HL-60 (cell line): ENCODE results near the gene MAP3K2.

Source experiments
- DNase-seq, 2 experiments: peaks; one replicate each; pipeline ENCODE4 v3.0.0-alpha.2; 2010 to 2020; ENCODE audit warnings: low read depth in 1 of 2, low spot score in 1 of 2
- H3K27ac ChIP-seq: fragments of 250-450 bp; sonication (Bioruptor Pico); replicated peaks from 2 replicates; pipeline ENCODE4 v1.5.1; 2020; ENCODE audit warnings: mild to moderate bottlenecking, moderate library complexity
- H3K27me3 ChIP-seq: fragments of 250-450 bp; sonication (Bioruptor Pico); 2 replicates; pipeline ENCODE4 v1.5.1; 2021; ENCODE audit warnings: mild to moderate bottlenecking, moderate library complexity; ENCODE audit not compliant: insufficient read depth, poor library complexity, severe bottlenecking
- H3K4me3 ChIP-seq: replicated peaks from 2 replicates; pipeline ENCODE4 v1.5.1; 2011; ENCODE audit warnings: mild to moderate bottlenecking, control low read depth, low read length; ENCODE audit not compliant: insufficient read depth
- CTCF ChIP-seq: IDR thresholded peaks from one replicate; pipeline ENCODE4 v1.5.1; 2011; ENCODE audit warnings: low read length, control low read depth, inconsistent platforms; ENCODE audit not compliant: insufficient read depth
- GABPA ChIP-seq: IDR thresholded peaks from 2 replicates; pipeline ENCODE4 v1.6.1; 2012; ENCODE audit warnings: low read depth
- POLR2AphosphoS5 ChIP-seq: IDR thresholded peaks from 2 replicates; pipeline ENCODE4 v1.6.1; 2012; ENCODE audit warnings: low read depth
- REST ChIP-seq: IDR thresholded peaks from 2 replicates; pipeline ENCODE4 v1.6.1; 2012; ENCODE audit warnings: low read depth; ENCODE audit not compliant: insufficient replicate concordance
- SPI1 ChIP-seq: IDR thresholded peaks from 2 replicates; pipeline ENCODE4 v1.6.1; 2012; ENCODE audit warnings: low read depth, mild to moderate bottlenecking, borderline replicate concordance

Gene MAP3K2

DNA sequence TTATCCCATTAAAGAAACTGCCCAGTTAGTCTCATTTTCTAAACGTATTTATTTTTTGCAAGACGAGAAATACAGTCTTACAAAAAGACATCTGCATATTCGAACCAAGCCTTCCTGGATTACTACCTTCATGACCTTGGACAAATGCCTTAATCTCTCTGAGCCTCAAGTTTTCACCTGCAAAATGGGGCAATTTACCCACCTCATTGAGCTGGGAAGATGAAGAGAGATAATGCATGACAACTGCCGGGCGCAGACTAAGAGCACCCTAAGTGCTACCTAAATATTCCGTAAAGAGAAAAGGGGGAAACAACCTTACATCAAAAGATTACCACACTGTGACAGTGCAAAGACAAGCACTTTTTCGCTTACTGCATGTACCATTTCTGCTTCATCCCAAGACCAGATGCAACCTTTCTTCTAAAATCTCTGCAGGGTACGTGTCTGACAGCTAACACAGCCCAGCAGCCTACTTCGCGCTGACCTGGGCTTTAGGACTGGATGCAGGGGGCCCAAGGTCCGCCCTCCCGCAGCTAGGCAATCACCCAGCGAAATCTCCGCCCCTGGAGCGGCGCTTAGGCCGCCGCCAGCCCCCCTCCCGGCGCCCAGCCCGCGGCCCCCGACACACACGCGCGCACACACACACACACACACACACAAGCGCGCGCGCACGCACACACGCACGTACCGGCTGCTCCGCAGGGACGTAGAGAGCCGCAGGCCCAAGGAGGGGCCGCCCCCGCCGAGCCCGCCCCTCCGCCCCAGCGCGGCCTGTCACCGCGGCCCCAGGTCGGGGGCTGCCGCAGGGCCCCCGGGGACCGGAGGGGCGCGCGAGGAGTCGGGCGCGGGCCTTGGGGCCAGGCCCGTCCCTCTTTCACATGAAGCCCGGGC is 766 bp downstream of the MAP3K2 start:
- no peak for TF ChIP-seq CTCF
- no peak for TF ChIP-seq GABPA
- TF ChIP-seq POLR2AphosphoS5 = no peak; the same call in 1 of the 2 replicates
- no peaks in the 10 kb centered on the region for H3K27me3 ChIP-seq
- peak; percentile 63 to 76 for DNase-seq
- peak overlapping the region; percentile 98 for H3K27ac ChIP-seq
- peak overlapping the region; percentile 78 for H3K4me3 ChIP-seq

- DNase-seq = peak; percentile 40 to 86
- no peaks in the 10 kb centered on the region for H3K27me3 ChIP-seq
- peak overlapping the region; percentile 78 for H3K4me3 ChIP-seq
- TF ChIP-seq GABPA (no peak), REST (no peak), SPI1 (no peak), POLR2AphosphoS5 (no peak), CTCF (no peak)
- H3K27ac ChIP-seq = peak overlapping the region; percentile 68
Observed at GRCh38 chr2:127386246-127386645, 1.5 kb downstream of the MAP3K2 start.

DNA sequence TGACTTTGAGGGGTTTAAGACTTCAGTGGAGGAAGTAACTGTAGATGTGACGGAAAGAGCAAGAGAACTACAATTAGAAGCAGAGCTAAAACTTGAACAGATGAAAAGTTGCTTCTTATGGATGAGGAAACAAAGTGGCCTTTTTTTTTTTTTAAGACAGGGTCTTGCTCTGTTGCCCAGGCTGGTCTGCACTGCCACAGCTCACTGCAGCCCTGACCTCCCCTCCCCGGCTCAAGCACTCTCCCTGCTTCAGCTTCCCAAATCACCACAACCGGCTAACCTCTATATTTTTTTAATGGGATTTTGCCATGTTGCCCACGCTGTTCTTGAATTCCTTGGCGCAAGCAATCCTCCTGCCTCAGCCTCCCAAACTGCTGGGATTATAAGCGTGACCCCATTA is 3.2 kb downstream of the MAP3K2 start:
- DNase-seq = no peak
- H3K4me3 ChIP-seq = no peak overlapping the region
- no peak for TF ChIP-seq GABPA
- no peak for TF ChIP-seq POLR2AphosphoS5
- no peak for TF ChIP-seq SPI1
- TF ChIP-seq REST = no peak
- no peak for TF ChIP-seq CTCF
- no peak overlapping the region for H3K27ac ChIP-seq
- H3K27me3 ChIP-seq = no peaks in the 10 kb centered on the region

GRCh38 chr2:127382831-127383230 is 4.9 kb downstream of the MAP3K2 start:
- H3K27me3 ChIP-seq = no peaks in the 10 kb centered on the region
- no peak for DNase-seq
- no peak overlapping the region for H3K27ac ChIP-seq
- H3K4me3 ChIP-seq = no peak overlapping the region
- no peak for TF ChIP-seq REST
- TF ChIP-seq POLR2AphosphoS5 = no peak
- no peak for TF ChIP-seq GABPA
- TF ChIP-seq CTCF = no peak
- TF ChIP-seq SPI1 = no peak
